Naive thymus-derived CD8-positive, alpha-beta T cell (primary cell): ENCODE data around the gene ITCH. TPM values are rescaled to one million over a fixed set of nuclear protein-coding genes. Genes with fewer than 3 reads are reported as not detected.
"Not testable (repeated sequence)": the region's sequence is repeated elsewhere in the genome, so short reads cannot be mapped to it uniquely, and the experiment has no call there.

Experiments
- ATAC-seq, 2 donors: fragments of 150-1000 bp; cut with Tn5 transposase in 1 of 2; sonication (Bioruptor Pico), chemical (Tn5 transposase) in 1 of 2; 1 replicate in 1 of 2; 2 replicates in 1 of 2; pipeline ENCODE4 v1.10.0; 2021; ENCODE audit warnings: mild to moderate bottlenecking in 2 of 2, moderate library complexity in 2 of 2
- POLR2A ChIA-PET: fragments of 350-600 bp; sonication (Branson Sonifier 250); formaldehyde crosslinking; loops from one replicate; lab custom pipeline; 2021; ENCODE audit warnings: antibody characterized with exemption; lab: Charles Lee
- DNase-seq, 10 donors: peaks; one replicate each; pipeline versions ENCODE4 v3.0.0 to v3.0.0-alpha.2; 2020 to 2022
- H3K27ac Mint-ChIP-seq, 10 donors: one replicate each; pipeline ENCODE4 v1.8.0; 2020 to 2022; ENCODE audit warnings: mild to moderate bottlenecking in 10 of 10, mixed read lengths in 10 of 10, moderate library complexity in 4 of 10, inconsistent platforms in 1 of 10
- H3K27me3 Mint-ChIP-seq, 5 donors: one replicate each; pipeline ENCODE4 v1.8.0; 2021 to 2022; ENCODE audit warnings: mixed read lengths in 5 of 5
- H3K36me3 Mint-ChIP-seq, 3 donors: one replicate each; pipeline ENCODE4 v1.8.0; 2020 to 2022; ENCODE audit warnings: mixed read lengths in 3 of 3, mild to moderate bottlenecking in 2 of 3, inconsistent platforms in 1 of 3
- H3K4me1 Mint-ChIP-seq, 4 donors: one replicate each; pipeline ENCODE4 v1.8.0; 2021 to 2022; ENCODE audit warnings: mixed read lengths in 4 of 4
- H3K4me3 Mint-ChIP-seq, 10 donors: one replicate each; pipeline ENCODE4 v1.8.0; 2020 to 2022; ENCODE audit warnings: mild to moderate bottlenecking in 10 of 10, mixed read lengths in 10 of 10, moderate library complexity in 6 of 10, inconsistent platforms in 1 of 10
- H3K9me3 Mint-ChIP-seq, 9 donors: one replicate each; pipeline ENCODE4 v1.8.0; 2020 to 2022; ENCODE audit warnings: mixed read lengths in 9 of 9, mild to moderate bottlenecking in 3 of 9, inconsistent platforms in 1 of 9, moderate library complexity in 1 of 9
- polyA plus RNA-seq, 3 donors: library from polyadenylated mRNA; unstranded; fragments of 300-500 nt; fragmentation: Illumina TruSeq; gene quantifications; one replicate each; pipeline ENCODE4 v1.2.3, GENCODE V29; 2021
- total RNA-seq, 8 experiments: library from RNA in 2 of 8; stranded (reverse) in 2 of 8; gene quantifications; one replicate each; pipeline ENCODE4 v1.2.3 and lab custom pipeline; 2021 to 2026

Gene ITCH
- total and polyA plus RNA-seq, 5 experiments from 2014 or later = 12.6 to 75.9 (median 19.6) TPM

GRCh38 chr20:34347571-34347970, 15.5 kb upstream of the ITCH start:
- H3K9me3 Mint-ChIP-seq = no peaks in the 10 kb centered on the region
- H3K36me3 Mint-ChIP-seq = no peaks in the 10 kb centered on the region
- no peak overlapping the region for H3K27ac Mint-ChIP-seq
- H3K4me3 Mint-ChIP-seq = no peak overlapping the region
- H3K27me3 Mint-ChIP-seq = no peaks in the 10 kb centered on the region
- ATAC-seq (no peak), DNase-seq (no peak)
- POLR2A ChIA-PET = no interaction called here
- peaks cover 0 to 3% (median 0%) of the 10 kb centered on the region in 4 donors for H3K4me1 Mint-ChIP-seq

GRCh38 chr20:34350095-34350494, 13.0 kb upstream of the ITCH start:
- Mint-ChIP-seq H3K9me3 (no peaks in the 10 kb centered on the region), H3K27ac (no peak overlapping the region), H3K4me1 (peaks cover 0 to 3% (median 0%) of the 10 kb centered on the region in 4 donors), H3K36me3 (no peaks in the 10 kb centered on the region), H3K27me3 (no peaks in the 10 kb centered on the region), H3K4me3 (no peak overlapping the region)
- DNase-seq = no peak
- POLR2A ChIA-PET = interaction anchor here (0.6 to 1.5 kb wide), 4 partner anchors 13 to 461 kb away, joined by 4 to 5 read pairs (median 5); partner anchors contain the start of gene ITCH
- no peak for ATAC-seq

DNA sequence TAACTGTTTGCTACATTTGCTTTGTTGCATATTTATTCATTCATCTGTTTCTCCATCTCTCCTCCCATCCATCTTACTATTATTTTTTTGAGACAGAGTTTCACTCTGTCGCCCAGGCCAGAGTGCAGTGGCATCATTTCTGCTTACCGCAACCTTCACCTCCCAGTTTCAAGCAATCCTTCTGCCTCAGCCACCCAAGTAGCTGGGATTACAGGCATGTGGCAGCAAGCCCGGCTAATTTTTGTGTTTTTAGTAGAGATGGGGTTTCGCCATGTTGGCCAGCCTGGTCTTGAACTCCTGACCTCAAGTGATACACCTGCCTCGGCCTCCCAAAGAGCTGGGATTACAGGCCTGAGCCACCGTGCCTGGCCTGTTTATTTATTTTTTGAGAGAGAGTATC, 9.6 kb upstream of the ITCH start:
- not testable (repeated sequence) for H3K4me3 Mint-ChIP-seq, ATAC-seq, DNase-seq, H3K9me3 Mint-ChIP-seq, H3K36me3 Mint-ChIP-seq, H3K4me1 Mint-ChIP-seq, H3K27me3 Mint-ChIP-seq, H3K27ac Mint-ChIP-seq
- POLR2A ChIA-PET = interaction anchor here (1.3 kb wide), 1 partner anchor 10 kb away, joined by 6 read pairs; the partner anchor contains the start of gene ITCH

DNA sequence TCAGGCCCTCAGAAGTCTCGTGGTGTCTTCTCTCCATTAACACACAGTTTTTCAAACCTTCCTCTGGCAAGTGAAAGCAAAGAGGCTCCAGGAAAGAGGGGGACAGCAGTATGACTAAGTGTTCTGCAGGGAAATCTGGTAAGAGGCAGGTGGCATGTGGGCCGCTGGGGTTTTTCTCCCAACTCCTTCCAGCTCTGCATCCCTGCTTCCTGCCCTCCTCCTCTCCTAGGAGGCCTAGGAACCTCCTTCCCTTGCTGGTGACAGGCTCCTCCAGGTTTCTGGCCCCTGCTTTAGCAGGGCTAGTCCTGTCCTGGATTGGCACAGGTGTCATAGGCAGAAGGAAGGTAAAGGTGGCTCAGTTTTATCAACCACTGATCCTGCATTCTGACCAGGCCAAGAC, 7.6 kb upstream of the ITCH start:
- H3K4me1 Mint-ChIP-seq = no peaks in the 10 kb centered on the region
- no peaks in the 10 kb centered on the region for H3K36me3 Mint-ChIP-seq
- H3K27me3 Mint-ChIP-seq = no peaks in the 10 kb centered on the region
- ATAC-seq (no peak), DNase-seq (no peak)
- H3K9me3 Mint-ChIP-seq = no peaks in the 10 kb centered on the region
- POLR2A ChIA-PET = no interaction called here
- H3K27ac Mint-ChIP-seq = no peak overlapping the region
- no peak overlapping the region for H3K4me3 Mint-ChIP-seq

- POLR2A ChIA-PET = not testable (repeated sequence)
- peaks cover 5 to 16% (median 13%) of the 10 kb centered on the region in 4 donors for H3K4me1 Mint-ChIP-seq
These were observed 3.3 kb upstream of the ITCH start for GRCh38 chr20:34359729-34360128.

GRCh38 chr20:34362502-34363061, 491 bp upstream of the ITCH start:
- POLR2A ChIA-PET = interaction anchor here (0.6 to 2.1 kb wide), 11 partner anchors 10 to 1591 kb away, joined by 3 to 11 read pairs (median 5); partner anchors contain the start of genes AHCY, DYNLRB1, PIGU and SCAND1
- H3K4me3 Mint-ChIP-seq = peak overlapping the region; percentile 84 to 100 (median 100)
- ATAC-seq (peak; percentile 24 to 34), DNase-seq (no peak)
- H3K4me1 Mint-ChIP-seq = peaks cover 18 to 45% (median 37%) of the 10 kb centered on the region in 4 donors
- peak overlapping the region; percentile 97 to 100 (median 98) for H3K27ac Mint-ChIP-seq
- H3K36me3 Mint-ChIP-seq = peaks cover 0 to 10% (median 2%) of the 10 kb centered on the region in 3 donors
- H3K27me3 Mint-ChIP-seq = no peaks in the 10 kb centered on the region
- no peaks in the 10 kb centered on the region for H3K9me3 Mint-ChIP-seq

More at GRCh38 chr20:34359729-34360128, 3.3 kb upstream of the ITCH start:
- H3K27me3 Mint-ChIP-seq, H3K9me3 Mint-ChIP-seq, DNase-seq, H3K36me3 Mint-ChIP-seq, ATAC-seq, H3K27ac Mint-ChIP-seq, H3K4me3 Mint-ChIP-seq: not testable (repeated sequence)

- H3K27me3 Mint-ChIP-seq = no peaks in the 10 kb centered on the region
- POLR2A ChIA-PET = interaction anchor here (0.6 to 2.1 kb wide), 13 partner anchors 9 to 1590 kb away, joined by 3 to 11 read pairs (median 4); partner anchors contain the start of genes AHCY, DYNLRB1, PIGU and SCAND1
- no peaks in the 10 kb centered on the region for H3K9me3 Mint-ChIP-seq
- peaks cover 20 to 55% (median 45%) of the 10 kb centered on the region in 4 donors for H3K4me1 Mint-ChIP-seq
- H3K27ac Mint-ChIP-seq = peak overlapping the region; percentile 97 to 100 (median 98)
- H3K4me3 Mint-ChIP-seq = peak overlapping the region; percentile 84 to 100 (median 100)
- ATAC-seq (peak; percentile 48 to 58), DNase-seq (peak in 2 of 10 donors; percentile 6 to 19)
- peaks cover 0 to 10% (median 2%) of the 10 kb centered on the region in 3 donors for H3K36me3 Mint-ChIP-seq
These were observed 571 bp downstream of the ITCH start for GRCh38 chr20:34363465-34364222.

GRCh38 chr20:34364223-34364506, 1.1 kb downstream of the ITCH start:
- H3K27ac Mint-ChIP-seq = peak overlapping the region; percentile 78 to 99 (median 92)
- DNase-seq = no peak
- no peak for ATAC-seq
- H3K27me3 Mint-ChIP-seq = no peaks in the 10 kb centered on the region
- peak overlapping the region; percentile 84 to 100 (median 89) for H3K4me3 Mint-ChIP-seq
- H3K36me3 Mint-ChIP-seq = peaks cover 0 to 15% (median 2%) of the 10 kb centered on the region in 3 donors
- H3K9me3 Mint-ChIP-seq = no peaks in the 10 kb centered on the region
- H3K4me1 Mint-ChIP-seq = peaks cover 23 to 60% (median 50%) of the 10 kb centered on the region in 4 donors
- POLR2A ChIA-PET = interaction anchor here (0.6 to 2.1 kb wide), 6 partner anchors 10 to 339 kb away, joined by 3 to 11 read pairs (median 4); partner anchors contain the start of genes AHCY and DYNLRB1

DNA sequence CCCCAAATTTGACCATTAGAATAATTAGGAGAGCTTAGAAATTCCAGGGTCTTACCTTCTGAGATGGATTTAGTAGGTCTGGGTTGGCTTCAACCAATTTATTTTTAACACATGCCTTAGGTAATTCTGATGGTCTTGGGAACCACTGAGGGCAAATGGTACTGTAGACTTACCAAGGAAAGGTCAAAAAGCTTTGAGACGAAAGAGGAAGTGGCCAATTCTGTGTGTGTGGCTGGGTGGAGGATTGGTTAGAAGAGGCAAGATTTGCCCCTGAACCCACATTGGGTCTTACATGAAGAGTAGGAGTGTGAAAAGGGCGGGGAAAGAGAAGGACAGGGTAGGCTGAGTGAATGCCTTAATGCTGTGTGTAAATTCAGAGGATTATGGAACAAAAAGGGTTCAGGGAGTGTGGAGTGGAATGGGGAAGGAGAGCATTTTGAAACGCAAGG, 2.7 kb downstream of the ITCH start:
- peaks cover 4 to 31% (median 11%) of the 10 kb centered on the region in 3 donors for H3K36me3 Mint-ChIP-seq
- POLR2A ChIA-PET = no interaction called here
- H3K4me3 Mint-ChIP-seq = peak overlapping the region; percentile 45 to 93 (median 72)
- H3K27ac Mint-ChIP-seq = peak overlapping the region in 9 of 10 donors; percentile 2 to 80 (median 61)
- H3K9me3 Mint-ChIP-seq = no peaks in the 10 kb centered on the region
- H3K27me3 Mint-ChIP-seq = no peaks in the 10 kb centered on the region
- H3K4me1 Mint-ChIP-seq = peaks cover 23 to 67% (median 60%) of the 10 kb centered on the region in 4 donors
- DNase-seq (peak in 1 of 10 donors; percentile 15), ATAC-seq (no peak)

DNA sequence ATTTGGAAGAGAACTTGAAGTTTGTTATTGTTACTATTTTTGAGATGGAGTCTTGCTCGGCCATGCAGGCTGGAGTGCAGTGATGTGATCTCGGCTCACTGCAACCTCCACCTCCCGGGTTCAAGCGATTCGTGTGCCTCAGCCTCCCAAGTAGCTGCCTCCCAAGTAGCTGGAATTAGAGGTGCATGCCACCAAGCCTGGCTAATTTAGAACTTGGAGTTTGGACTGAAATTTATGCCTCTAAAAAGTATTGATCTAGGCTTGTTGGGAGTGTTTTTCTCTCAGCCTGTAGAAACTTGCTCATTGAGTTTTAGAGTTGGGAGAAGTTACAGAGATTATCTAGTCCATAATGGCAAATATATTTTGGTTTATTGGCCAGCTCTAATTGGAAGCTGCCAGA, 4.1 kb downstream of the ITCH start:
- POLR2A ChIA-PET = no interaction called here
- Mint-ChIP-seq H3K27me3 (no peaks in the 10 kb centered on the region), H3K4me1 (peaks cover 23 to 65% (median 62%) of the 10 kb centered on the region in 4 donors), H3K9me3 (no peaks in the 10 kb centered on the region), H3K36me3 (peaks cover 4 to 41% (median 11%) of the 10 kb centered on the region in 3 donors), H3K27ac (peak overlapping the region in 6 of 10 donors; percentile 28 to 78 (median 46)), H3K4me3 (peak overlapping the region in 6 of 10 donors; percentile 1 to 81 (median 50))
- ATAC-seq (no peak), DNase-seq (no peak)

GRCh38 chr20:34367911-34368310, 4.8 kb downstream of the ITCH start:
- H3K27me3 Mint-ChIP-seq, ATAC-seq, H3K9me3 Mint-ChIP-seq, POLR2A ChIA-PET, DNase-seq: not testable (repeated sequence)
- Mint-ChIP-seq H3K27ac (peak overlapping the region in 4 of 10 donors; percentile 47 to 87 (median 66)), H3K4me3 (peak overlapping the region in 3 of 10 donors; percentile 1 to 11 (median 7)), H3K4me1 (peaks cover 20 to 64% (median 57%) of the 10 kb centered on the region in 4 donors), H3K36me3 (peaks cover 4 to 46% (median 11%) of the 10 kb centered on the region in 3 donors)

DNA sequence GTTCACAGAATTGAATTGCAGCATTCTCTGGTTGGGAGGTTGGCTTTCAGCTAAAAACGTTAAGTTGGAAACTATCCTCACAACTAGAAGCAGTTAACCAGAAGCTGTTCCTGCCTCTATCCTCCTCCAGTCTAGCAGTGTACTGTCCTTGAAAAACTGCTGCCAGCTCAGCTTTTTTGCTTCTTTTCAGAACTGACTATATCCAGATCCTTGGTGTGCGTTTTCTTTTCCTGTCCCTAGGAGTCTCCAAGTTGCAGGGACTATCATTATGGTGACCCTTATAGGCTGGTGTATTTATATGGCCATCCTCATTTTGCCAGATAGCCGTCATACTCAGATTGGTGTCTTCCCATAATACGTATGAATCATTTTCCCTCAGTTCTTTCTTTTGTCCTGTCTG, 5.5 kb downstream of the ITCH start:
- peak overlapping the region in 9 of 10 donors; percentile 13 to 87 (median 57) for H3K27ac Mint-ChIP-seq
- ATAC-seq (no peak), DNase-seq (no peak)
- no peaks in the 10 kb centered on the region for H3K27me3 Mint-ChIP-seq
- H3K4me3 Mint-ChIP-seq = peak overlapping the region in 1 of 10 donors; percentile 62
- POLR2A ChIA-PET = no interaction called here
- H3K36me3 Mint-ChIP-seq = peaks cover 4 to 53% (median 9%) of the 10 kb centered on the region in 3 donors
- H3K9me3 Mint-ChIP-seq = no peaks in the 10 kb centered on the region
- H3K4me1 Mint-ChIP-seq = peaks cover 17 to 60% (median 53%) of the 10 kb centered on the region in 4 donors
